ENCODE measurements around the gene ELOVL5. TPM values are rescaled to one million over a fixed set of nuclear protein-coding genes. Genes with fewer than 3 reads are reported as not detected.

The ELOVL5 gene
- total RNA-seq, 1 experiment from 2014 or later: 121 TPM

GRCh38 chr6:53382421-53382820, 33.7 kb upstream of the ELOVL5 start:
- no peak overlapping the region for H4K8ac ChIP-seq (replicated peaks; ENCODE audit: insufficient read length, low read depth, low read length)
- H3K79me1 ChIP-seq (ENCODE audit: insufficient read depth, low read depth, low read length, poor library complexity, severe bottlenecking): no peaks in the 10 kb centered on the region
- no peaks in the 10 kb centered on the region for H3K79me2 ChIP-seq (ENCODE audit: insufficient read depth, low read length)
- no peak overlapping the region for H3K23ac ChIP-seq (ENCODE audit: insufficient read length, low read depth, low read length)
- DNase-seq: no peak
- H3K36me3 Mint-ChIP-seq (ENCODE audit: insufficient read depth in 1 of 3, low read depth in 3 of 3): peaks cover 6 to 14% (median 6%) of the 10 kb centered on the region in 3 experiments; a peak in 6 of 7 replicates
- no peaks in the 10 kb centered on the region for H3K4me1 ChIP-seq (ENCODE audit: insufficient read depth, low read length)
- H3T11ph ChIP-seq (ENCODE audit: low read length): no peak overlapping the region
- WGBS (ENCODE audit: extremely low coverage, insufficient read length, low lambda C conversion rate): no CpG with 5 or more reads among the region's 5 CpGs
- no peak overlapping the region for H4K91ac ChIP-seq (ENCODE audit: insufficient read length, low read depth, low read length)
- no peak overlapping the region for H3K27ac Mint-ChIP-seq
- H3K9me3 Mint-ChIP-seq: peaks cover 21 to 23% of the 10 kb centered on the region in 2 experiments
- H3K18ac ChIP-seq (ENCODE audit: insufficient read length, low read depth, low read length): no peak overlapping the region
- H4K20me1 ChIP-seq (ENCODE audit: control insufficient read depth, insufficient read depth, insufficient read length): no peaks in the 10 kb centered on the region
- TF ChIP-seq CTCF (conservative IDR thresholded peaks at IDR 0.05): no peak
- no peak overlapping the region for H4K5ac ChIP-seq (ENCODE audit: insufficient read length, low read depth, low read length)
- peaks cover 5% of the 10 kb centered on the region; the same call in 1 of the 2 replicates for H3K27me3 Mint-ChIP-seq (ENCODE audit: low read depth)
- no peak overlapping the region for H2AFZ ChIP-seq (ENCODE audit: low read length)
- no peak overlapping the region for H2BK15ac ChIP-seq (ENCODE audit: low read depth, low read length)
- H3K4ac ChIP-seq (ENCODE audit: low read depth, low read length): no peak overlapping the region
- no peak overlapping the region for H3K9ac ChIP-seq (ENCODE audit: extremely low read depth, insufficient read length, low read length)
- H2BK120ac ChIP-seq (ENCODE audit: low read depth, low read length, poor library complexity, severe bottlenecking): no peak overlapping the region
- no peak overlapping the region for H2BK20ac ChIP-seq (ENCODE audit: low read depth, low read length, poor library complexity, severe bottlenecking)
- H3K4me1 Mint-ChIP-seq: no peaks in the 10 kb centered on the region
- no peak overlapping the region for H3K4me2 ChIP-seq (ENCODE audit: insufficient read depth, insufficient read length, low read length)
- H3K4me3 Mint-ChIP-seq: no peak overlapping the region
- no peak overlapping the region for H3K14ac ChIP-seq (ENCODE audit: insufficient read depth, low read length)
- no peaks in the 10 kb centered on the region for H3K9me3 ChIP-seq (ENCODE audit: control insufficient read depth, low read depth, low read length)
- no peaks in the 10 kb centered on the region for H3K23me2 ChIP-seq (ENCODE audit: insufficient read length, low read depth, low read length, poor library complexity, severe bottlenecking)
- H2AK5ac ChIP-seq (ENCODE audit: insufficient read length, low read length): no peak overlapping the region
- H2BK5ac ChIP-seq (ENCODE audit: insufficient read length, low read length): no peak overlapping the region
- H2BK12ac ChIP-seq (ENCODE audit: insufficient read length, low read depth, low read length): no peak overlapping the region
- H3K27ac ChIP-seq (ENCODE audit: insufficient read length, low read depth, low read length): no peak overlapping the region
- no peak overlapping the region for H3K56ac ChIP-seq (ENCODE audit: insufficient read length, low read depth, low read length)
- no peaks in the 10 kb centered on the region for H3K27me3 ChIP-seq (ENCODE audit: insufficient read depth, low read length)

All from H9 (cell line).